Epithelial cell of prostate (primary cell): ENCODE results near the gene LCOR.
"Not testable (repeated sequence)": the region's sequence is repeated elsewhere in the genome, so short reads cannot be mapped to it uniquely, and the experiment has no call there.

Experiments
- DNase-seq: peaks from one replicate; pipeline ENCODE4 v3.0.0-alpha.2; 2011; ENCODE audit warnings: low read depth, low spot score
- H3K27ac ChIP-seq: fragments of 450-650 bp; 2 replicates; pipeline ENCODE4 v1.5.1; 2017; ENCODE audit warnings: mild to moderate bottlenecking

Gene LCOR

DNA sequence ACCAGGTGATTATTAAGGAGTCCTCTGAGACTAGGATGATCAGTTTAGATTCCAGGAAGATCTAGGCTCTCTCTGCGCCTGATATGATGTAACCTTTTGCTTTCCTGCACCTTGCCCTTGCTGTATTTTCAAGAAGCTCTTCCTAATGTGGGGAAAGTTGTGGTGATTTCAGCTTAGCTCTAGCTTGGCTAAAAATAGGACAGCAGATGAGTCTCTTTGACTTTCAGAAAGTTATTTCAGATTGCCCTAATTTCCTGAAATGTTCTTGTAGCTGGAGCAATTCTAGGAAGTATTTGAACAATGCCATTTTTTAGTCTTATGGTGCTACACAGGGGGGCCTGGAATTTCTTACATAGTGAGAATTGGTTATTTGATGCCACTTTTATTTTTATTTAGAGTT lies 3.8 kb downstream of the LCOR start:
- no peak for DNase-seq
- no peak overlapping the region for H3K27ac ChIP-seq

DNA sequence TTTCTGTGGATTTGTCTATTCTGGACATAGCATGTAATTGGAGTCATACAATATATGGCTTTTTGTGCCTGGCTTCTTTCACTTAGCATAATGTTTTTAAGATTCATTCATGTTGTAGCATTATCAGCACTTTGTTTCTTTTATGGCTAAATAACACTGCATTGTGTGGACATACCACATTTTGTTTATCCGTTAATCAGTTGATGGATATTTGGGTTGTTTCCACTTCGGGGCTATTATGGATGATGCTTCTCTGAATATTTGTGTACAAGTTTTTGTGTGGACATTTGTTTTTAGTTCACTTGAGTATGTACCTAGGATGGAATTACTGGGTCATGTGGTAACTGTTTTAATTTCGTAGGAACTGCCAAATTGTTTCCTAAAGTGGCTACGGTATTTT lies 6.4 kb downstream of the LCOR start:
- no peak overlapping the region for H3K27ac ChIP-seq
- no peak for DNase-seq

DNA sequence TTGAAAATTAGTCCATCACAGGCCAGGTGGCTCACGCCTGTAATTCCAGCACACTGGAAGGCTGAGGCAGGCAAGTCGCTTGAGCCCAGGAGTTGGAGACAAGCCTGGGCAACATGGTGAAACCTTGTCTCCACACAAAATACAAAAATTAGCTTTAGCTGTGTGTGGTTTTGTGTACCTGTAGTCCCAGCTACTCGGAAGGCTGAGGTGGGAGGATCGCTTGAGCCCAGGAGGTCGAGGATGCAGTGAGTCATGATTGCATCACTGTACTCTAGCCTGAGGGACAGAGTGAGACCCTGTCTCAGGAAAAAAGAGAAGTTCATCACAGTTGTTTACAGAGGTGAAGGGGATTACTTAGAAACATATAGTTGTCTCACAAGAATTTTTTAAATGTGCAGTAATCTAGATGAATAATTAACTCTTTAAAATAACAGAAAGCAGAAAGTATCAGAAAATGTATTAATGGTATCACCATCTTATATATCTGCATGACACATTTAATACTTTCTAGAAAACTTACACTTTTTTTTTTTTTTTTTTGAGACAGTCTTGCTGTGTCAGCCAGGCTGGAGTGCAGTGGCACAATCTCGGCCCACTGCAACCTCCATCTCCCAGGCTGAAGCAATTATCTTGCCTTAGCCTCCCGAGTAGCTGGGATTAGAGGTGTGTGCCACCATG lies 8.9 kb downstream of the LCOR start:
- no peak for DNase-seq
- H3K27ac ChIP-seq: peak overlapping the region; percentile 77

DNA sequence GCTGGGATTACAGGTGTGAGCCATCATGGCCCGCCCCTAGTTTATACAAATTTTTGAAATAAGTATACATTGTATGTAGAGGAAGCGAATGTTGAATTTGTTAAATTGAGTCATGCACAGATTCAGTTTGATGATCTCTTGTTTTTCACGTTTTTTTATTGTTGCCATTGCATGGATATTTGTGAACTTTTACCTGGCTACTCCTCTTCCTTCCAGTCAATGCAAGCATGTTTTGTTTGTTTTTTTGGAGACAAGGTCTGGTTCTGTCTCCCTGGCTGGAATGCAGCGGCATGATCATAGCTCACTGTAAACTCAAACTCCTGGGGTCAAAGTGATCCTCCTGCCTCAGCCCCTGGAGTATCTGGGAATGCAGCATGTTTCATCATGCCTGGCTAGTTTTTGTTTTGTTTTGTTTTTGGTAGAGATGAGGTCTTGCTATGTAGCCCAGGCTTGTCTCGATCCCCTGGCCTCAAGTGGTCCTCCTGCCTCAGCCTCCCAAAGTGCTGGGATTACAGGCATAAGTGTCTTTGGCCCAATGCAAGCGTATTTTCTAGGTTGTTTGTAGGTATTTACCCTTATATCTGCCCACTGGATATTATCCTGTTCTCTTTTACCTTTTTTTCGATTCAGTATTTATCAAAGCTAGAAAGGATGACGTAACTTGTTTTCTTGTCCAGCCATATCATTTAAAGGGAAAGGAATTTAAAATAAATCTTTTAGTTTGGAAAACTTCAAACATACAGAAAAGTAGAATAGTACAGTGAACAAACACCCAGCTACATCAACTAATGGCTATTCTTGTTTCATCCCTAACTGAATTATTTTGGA lies 11.0 kb downstream of the LCOR start:
- peak overlapping the region; percentile 77 for H3K27ac ChIP-seq
- DNase-seq: no peak

DNA sequence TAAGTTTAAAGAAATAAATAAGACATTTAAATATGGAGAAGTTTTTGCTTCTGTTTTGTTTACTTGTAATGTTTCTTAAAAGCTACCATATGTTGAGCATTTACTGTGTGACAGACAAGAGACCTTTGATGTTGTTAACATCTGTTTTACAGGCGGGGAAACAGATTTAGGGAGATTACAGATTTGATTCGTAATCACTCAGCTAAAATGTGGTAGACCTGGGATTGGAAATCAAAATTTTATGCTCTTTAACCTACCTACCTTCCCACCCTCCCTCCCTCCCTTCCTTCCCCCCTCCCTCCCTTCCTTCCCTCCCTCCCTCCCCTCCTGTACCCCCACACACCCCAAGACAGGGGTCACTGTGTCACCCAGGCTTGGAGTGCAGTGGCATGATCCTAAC lies 11.7 kb downstream of the LCOR start:
- DNase-seq: no peak
- peak overlapping the region; percentile 77 for H3K27ac ChIP-seq

DNA sequence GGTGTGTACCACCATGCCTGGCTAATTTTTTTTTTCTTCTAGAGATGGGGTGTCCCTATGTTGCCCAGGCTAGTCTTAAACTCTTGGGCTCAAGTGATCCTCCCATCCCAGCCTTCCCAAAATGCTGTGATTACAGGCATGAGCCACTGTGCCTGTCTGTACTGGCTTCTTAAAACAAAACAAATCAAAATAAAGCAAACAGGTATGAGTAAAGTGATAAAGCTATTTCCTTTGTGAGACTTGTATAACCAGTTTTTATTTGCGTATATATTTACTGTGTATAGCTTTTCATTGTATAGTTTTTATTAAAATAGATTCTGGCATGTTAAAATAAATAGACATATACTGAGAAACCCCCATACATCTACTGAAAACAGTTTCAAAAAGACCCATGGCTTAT lies 14.3 kb downstream of the LCOR start:
- peak overlapping the region; percentile 76 for H3K27ac ChIP-seq
- DNase-seq: no peak

DNA sequence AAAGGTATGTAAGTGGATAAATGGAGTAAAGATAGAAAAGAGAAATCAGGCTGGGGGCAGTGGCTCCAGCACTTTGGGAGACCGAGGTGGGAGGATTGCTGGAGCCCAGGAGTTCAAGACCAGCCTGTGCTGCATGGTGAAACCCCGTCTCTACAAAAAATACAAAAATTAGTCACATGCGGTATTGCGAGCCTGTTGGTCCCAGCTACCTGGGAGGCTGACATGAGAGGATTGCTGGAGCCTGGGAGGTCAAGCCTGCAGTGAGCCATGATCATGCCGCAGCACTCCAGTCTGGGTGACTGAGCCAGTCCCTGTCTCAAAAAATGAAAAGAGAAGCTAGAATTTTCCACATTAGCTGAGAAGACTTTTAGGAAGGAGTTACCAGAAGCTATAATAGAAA lies 14.8 kb downstream of the LCOR start:
- H3K27ac ChIP-seq: peak overlapping the region; percentile 76
- no peak for DNase-seq

DNA sequence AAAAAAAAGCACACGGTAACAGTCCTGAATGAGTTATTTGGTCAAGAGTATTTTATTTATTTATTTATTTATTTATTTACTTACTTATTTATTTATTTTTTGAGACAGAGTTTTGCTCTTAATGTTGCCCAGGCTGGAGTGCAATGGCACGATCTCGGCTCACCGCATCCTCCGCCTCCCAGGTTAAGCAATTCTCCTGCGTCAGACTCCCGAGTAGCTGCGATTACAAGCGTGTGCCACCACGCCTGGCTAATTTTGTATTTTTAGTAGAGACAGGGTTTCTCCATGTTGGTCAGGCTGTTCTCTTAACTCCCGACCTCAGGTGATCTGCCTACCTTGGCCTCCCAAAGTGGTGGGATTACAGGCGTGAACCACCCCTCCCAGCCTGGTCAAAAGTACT lies 15.3 kb downstream of the LCOR start:
- H3K27ac ChIP-seq: peak overlapping the region; percentile 76
- not testable (repeated sequence) for DNase-seq

DNA sequence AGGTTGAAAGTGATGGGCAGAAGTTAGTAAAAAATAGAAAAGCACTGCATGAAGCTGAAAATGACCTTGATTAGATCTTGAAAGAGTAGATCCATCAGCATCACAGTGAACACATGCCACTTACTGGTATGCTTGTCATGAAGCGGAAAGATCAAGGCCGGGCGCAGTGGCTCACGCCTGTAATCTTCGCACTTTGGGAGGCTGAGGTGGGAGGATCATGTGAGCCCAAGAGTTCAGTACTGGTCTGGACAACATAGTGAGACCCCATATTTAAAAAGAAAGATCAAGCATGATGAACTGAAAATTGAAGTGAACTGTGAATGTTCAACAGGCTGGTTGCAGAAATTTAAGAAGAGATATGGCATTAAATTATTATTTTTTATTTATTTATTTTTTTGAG lies 18.0 kb downstream of the LCOR start:
- H3K27ac ChIP-seq: peak overlapping the region; percentile 79
- no peak for DNase-seq

DNA sequence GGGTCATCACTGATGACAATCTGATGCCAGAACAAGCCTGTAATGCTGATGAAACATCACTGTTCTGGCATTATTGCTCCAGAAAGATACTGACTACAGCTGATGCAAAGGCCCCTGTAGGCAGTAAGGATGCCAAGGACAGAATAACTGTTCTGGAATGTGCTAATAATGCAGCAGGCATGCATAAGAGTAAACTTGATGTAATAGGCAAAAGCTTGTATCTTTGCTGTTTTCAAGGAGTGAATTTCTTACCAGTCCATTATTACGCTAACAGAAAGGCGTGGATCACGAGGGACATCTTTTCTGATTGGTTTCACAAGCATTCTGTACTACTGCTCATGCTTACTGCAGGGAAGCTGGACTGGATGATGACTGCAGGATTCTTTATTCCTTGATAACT lies 18.7 kb downstream of the LCOR start:
- no peak for DNase-seq
- H3K27ac ChIP-seq: peak overlapping the region; percentile 79

DNA sequence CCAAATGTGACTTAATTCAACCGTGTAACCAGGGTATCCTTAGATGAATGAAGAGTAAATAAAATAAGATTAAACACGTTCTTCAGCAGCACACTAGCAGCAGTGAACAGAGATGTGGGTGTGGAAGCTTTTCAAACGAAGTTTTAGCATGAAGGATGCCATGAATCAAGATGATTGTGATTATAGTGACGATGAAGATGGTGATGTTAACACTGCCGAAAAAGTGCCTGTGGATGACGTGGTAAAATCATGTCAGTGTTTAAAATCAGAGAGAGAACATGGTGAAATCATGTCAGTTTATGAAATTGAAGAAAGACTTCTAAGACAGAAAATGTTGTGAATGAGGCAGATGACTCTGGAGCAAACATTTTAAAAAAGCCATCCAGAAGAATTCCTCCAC lies 19.2 kb downstream of the LCOR start:
- no peak for DNase-seq
- peak overlapping the region; percentile 79 for H3K27ac ChIP-seq

DNA sequence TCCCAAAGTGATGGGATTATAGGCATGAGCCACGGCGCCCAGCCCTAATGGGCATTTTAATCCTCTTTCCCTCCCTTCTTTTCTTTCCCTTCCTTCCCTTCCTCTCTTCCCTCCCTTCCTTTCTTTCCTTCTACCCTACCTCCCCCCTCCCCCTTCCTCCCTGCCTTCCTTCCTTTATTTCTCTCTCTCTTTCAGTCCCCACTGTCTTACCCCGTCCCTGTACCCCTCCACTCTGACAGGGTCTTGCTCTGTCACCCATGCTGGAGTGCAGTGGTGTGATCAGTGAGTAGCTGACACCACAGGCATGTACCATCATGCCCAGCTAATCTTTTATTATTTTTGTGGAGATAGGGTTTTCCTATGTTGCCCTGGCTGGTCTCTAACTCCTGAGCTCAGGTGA lies 24.2 kb downstream of the LCOR start:
- H3K27ac ChIP-seq: no peak overlapping the region
- DNase-seq: no peak

DNA sequence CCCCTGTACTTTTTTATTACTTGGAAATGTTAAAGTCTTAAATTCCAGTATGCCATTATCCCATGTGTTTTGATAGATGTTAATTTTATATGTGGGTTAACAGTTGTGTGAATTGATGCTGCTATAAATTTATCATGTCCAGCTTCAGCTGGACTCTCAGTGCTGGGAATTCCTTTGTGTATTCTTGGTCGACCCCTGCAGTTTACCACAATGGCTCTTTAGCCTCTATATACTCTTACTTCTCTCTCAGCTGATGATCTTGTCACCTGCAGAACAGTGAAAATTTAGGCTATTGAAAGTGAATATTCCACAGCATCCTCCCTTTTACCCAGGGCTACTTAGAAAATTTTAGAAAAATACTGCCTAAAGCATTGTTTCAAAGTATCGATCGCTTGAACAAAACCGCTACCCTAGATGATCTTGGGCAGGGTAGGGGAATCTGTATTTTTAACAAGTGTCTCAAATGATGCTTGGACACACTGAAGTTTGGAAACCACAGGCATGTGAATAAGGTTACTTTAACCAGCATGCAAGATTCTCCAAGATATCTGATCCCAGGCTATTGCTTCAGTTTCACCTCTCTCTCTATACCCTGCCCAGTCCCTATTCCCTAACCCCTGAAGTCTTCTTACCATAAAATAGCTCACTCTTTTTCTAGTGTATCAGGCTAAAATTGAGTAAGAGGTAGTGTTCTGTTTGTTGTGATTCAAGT lies 25.4 kb downstream of the LCOR start:
- no peak overlapping the region for H3K27ac ChIP-seq
- DNase-seq: no peak

DNA sequence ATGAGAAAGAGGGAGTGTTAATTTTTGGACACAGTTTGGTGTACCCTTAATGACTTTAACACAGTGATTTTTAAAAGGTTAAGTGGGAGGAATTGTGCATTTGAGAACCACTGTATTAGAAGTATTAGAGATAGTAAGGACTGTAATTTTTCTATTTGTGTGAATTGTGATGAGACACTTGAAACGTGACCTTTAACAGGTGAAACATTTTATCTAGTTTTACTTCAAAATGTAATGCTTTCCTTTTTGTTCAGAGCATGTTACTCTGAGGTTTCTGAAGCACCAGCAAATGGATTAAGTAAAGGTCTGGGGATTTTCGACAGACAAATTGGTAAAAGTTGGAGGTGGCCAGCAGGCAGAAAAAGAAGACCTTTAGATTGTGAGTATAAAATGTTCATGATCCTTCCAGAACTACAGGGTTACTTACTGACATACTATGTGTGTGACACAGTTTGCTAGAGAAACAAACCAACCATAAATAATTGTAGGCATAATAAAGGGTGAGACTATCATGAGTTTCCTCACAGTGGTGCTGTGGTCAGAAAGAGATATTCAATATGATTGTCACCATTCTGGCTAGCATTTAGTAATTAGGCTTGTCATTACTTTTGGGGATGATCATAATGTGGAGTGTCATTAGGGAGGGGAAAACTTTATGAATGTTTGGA lies 26.1 kb downstream of the LCOR start:
- no peak for DNase-seq
- H3K27ac ChIP-seq: no peak overlapping the region

DNA sequence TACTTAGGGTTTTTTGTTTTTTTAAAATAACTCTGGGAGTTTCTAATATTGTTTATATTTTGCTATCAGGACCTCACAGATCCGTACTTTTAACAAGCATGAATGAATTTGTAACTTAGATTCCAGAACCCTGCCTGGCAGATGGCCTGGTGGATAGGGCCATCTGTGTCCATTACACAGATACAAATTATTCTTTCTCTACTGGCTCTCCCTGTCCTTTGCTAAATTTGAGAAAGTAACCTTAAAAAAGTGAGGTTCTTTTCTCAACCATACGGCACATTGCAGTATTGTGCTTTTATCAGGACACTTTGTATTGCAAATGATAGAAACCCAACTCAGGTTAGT lies 26.6 kb downstream of the LCOR start:
- no peak for DNase-seq
- H3K27ac ChIP-seq: no peak overlapping the region

DNA sequence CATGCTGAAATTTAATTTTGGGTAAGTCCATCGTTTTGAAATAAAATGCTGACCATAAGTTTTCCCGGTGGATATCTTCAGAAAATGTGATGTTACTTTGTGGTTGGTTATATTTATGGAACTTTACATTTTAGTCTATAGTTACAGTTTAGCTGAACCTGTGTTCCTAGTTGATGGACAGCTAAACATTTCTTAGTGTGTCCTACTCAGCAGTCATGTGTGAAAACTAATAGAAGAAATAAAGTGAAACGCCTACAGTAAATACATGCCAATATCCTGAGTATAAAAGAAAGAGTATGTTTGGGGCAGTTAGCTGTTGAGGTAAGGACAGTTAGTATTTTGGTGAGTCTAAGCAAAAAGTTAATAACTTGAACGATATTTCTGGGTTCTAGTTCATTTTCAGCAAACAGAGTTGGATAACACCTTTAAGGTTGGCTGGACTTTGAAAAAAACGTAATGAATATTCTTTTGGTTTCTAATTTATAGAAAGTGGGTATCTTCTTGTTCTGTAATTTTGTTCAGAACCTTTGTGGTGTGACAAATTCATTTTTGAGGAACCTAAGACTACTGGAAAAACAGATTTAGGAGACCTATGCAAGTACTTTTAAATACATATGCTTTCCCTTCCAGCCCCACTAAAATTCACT lies 28.7 kb downstream of the LCOR start:
- no peak for DNase-seq
- H3K27ac ChIP-seq: no peak overlapping the region

DNA sequence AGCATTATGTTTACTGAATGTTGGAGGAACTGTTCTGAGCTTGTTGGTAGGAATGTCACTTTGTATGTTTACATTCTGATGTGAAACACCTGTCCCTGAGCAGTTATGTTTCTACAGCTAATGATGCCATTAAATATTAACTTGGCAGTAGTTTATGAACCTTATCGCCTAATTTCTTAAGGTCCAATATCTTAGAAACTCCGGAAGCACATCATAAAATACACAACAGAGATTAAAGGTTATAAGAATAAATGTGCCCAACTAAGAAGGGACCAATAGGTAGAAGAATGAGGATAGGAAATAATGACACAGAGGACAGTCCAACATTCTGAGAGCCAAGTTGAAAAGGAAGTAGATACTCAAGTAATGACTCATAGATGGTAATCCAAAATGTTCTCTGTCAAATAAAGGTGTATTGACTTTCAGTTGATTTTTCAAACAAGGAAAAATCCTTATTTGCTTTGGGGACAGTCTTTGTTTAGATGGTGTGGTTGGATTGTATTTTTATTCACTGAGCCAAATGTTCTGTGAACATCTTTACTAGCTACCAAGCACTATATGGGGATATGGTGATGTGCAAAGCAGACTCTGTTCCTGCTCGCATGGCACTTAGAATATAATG lies 31.9 kb downstream of the LCOR start:
- no peak for DNase-seq
- H3K27ac ChIP-seq: peak overlapping the region; percentile 57

DNA sequence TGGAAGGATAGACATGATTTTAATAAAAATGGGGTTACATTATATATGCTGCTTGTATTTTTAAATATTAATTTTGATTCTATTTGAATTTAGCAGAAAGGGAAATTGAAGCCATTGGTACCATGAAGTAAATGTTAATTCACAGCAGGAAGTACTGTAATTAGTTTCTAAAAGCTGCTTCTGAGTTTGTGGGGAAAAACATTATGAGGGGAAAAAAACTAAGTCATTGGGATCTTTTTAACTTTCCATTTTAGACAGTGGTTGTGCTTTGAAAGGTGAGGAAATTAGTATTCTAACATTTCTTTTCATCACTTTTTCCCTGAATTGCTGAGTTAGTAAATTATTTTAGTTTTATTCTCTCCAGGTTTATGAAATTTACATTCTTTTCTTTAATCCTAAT lies 41.0 kb downstream of the LCOR start:
- DNase-seq: no peak
- no peak overlapping the region for H3K27ac ChIP-seq

DNA sequence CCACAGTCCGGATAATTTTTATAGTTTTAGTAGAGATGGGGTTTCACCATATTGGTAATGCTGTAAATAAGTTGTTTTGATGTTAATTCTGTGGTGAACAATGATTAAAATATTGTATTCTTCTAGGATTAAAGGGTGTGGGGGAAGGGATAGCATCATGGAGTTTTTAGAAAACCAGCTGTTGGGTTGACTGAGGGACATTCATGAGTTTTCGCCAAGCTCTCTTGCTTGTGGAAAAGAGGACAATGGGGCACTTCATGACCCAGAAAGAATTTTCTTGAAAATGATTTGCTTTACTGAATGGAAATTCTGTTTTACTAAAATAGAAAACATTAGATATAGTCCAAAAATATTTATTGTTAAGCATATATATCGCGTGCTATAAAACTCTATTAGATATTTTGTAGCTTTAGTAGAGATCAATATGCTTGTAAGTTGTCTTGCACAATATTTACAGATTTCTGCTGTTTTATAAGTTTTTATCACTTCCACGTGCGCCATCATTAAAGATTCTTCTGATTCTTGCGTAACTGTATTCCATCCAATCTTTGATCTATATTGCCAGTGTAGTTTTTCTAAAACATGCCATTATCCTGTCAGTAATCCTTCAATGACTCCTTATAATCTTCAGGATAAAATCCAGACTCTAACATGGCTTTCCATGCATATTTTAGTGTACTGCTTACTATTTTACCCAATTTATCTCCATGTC lies 41.8 kb downstream of the LCOR start:
- H3K27ac ChIP-seq: no peak overlapping the region
- no peak for DNase-seq
